ENCODE results near the gene OMP.

OMP gene, protein sequence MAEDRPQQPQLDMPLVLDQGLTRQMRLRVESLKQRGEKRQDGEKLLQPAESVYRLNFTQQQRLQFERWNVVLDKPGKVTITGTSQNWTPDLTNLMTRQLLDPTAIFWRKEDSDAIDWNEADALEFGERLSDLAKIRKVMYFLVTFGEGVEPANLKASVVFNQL

DNA sequence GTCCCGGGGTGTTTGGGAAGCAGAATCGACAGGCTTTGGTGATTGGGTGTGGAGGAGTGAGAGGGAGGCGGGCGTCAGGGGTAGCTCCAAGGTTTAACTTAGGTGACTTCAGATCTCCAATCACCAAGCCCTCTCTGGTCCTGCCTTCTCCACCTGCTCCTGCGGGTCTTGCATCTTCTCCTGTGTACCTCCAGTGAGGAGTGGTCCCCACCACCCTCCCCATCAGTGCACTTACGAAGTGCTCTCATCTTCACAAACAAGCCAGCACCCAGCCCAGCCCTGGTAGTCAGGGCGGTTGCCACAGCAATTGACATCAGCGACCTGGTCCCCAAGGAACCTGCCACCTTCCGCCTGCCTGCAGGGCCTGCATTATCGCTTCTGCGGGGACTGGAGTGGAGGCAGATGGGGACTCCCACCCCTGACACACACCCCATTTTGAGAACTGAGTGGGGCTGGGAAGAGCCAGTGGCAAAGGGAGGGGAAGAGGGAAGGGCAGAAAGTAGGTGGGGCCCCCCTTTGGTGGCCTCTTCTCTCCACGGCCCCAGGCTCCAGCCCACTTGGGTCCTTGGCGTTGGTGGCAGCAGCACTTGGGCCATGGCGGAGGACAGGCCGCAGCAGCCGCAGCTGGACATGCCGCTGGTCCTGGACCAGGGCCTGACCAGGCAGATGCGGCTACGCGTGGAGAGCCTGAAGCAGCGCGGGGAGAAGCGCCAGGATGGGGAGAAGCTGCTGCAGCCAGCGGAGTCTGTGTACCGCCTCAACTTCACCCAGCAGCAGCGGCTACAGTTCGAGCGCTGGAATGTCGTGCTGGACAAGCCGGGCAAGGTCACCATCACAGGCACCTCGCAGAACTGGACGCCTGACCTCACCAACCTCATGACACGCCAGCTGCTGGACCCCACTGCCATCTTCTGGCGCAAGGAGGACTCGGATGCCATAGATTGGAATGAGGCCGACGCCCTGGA lies at the start of gene OMP:
TSS of gene OMP (plus strand) at position 595 of the 965 bp plus-strand sequence. CDS start at position 595, 0 bp downstream.
- TF ChIP-seq, protein P1, sequence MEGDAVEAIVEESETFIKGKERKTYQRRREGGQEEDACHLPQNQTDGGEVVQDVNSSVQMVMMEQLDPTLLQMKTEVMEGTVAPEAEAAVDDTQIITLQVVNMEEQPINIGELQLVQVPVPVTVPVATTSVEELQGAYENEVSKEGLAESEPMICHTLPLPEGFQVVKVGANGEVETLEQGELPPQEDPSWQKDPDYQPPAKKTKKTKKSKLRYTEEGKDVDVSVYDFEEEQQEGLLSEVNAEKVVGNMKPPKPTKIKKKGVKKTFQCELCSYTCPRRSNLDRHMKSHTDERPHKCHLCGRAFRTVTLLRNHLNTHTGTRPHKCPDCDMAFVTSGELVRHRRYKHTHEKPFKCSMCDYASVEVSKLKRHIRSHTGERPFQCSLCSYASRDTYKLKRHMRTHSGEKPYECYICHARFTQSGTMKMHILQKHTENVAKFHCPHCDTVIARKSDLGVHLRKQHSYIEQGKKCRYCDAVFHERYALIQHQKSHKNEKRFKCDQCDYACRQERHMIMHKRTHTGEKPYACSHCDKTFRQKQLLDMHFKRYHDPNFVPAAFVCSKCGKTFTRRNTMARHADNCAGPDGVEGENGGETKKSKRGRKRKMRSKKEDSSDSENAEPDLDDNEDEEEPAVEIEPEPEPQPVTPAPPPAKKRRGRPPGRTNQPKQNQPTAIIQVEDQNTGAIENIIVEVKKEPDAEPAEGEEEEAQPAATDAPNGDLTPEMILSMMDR (conservative IDR thresholded peaks at IDR 0.05; ENCODE audit: low read length), result no peak
- no peak for DNase-seq (ENCODE audit: low read depth)
- no peak within 1 kb of the TSS for H3K4me3 ChIP-seq (ENCODE audit: low read length)

DNA sequence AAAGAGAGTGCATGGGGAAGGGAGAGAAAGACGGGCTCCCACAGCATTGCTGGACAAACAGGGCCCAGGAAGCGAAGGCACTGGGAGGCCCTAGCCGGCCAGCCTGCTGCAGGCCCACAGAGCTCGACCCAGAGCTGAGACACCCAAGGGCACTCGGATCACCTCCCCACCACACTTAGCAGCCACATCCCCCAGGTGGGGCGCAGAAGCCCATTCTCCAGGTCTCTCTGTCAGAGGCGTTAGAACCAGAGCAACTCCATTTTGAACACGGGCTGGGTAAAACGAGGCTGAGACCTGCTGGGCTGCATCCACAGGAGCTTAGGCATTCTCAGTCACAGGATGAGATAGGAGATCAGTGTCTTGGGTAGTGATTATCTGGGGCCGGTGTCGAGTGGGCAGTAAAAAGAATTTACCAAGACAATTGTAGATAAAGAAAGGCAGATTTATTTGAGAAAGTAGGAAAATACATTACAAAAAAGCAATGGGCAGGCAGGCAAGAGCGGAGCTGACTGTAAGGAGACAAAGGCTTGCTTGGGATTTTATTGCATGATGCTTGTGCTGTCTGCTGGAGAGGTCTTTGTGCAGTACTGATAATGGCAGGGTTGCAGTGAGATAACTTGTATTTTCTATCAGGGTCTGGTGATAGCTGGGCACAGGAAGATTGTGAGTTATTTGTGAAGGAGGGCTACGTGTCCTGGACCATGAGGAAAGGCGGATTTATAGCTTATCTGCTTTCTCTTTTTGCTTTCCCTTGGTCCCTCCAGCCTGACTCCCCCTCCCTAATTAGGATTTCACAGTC lies 49.2 kb upstream of the OMP start:
- TF ChIP-seq, protein P1 (conservative IDR thresholded peaks at IDR 0.05; ENCODE audit: low read length), result no peak
- DNase-seq (ENCODE audit: low read depth), result no peak
- H3K4me3 ChIP-seq (ENCODE audit: low read length), result no peak overlapping the region

DNA sequence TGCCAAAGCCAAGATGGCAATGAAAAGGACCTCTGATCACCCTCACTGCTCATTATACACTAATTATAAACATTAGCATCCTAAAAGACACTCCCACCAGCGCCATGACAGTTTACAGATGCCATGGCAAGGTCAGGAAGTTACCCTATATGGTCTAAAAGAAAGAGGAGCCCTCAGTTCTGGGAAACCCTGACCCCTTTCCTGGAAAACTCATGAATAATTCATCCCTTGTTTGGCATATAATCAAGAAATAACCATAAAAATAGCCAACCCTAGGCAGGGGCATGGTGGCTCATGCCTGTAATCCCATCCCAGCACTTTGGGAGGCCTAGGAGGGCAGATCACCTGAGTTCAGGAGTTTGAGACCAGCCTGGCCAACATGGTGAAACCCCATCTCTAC lies 48.6 kb upstream of the OMP start:
- TF ChIP-seq, protein P1 (conservative IDR thresholded peaks at IDR 0.05; ENCODE audit: low read length), result no peak
- no peak for DNase-seq (ENCODE audit: low read depth)
- no peak overlapping the region for H3K4me3 ChIP-seq (ENCODE audit: low read length)

DNA sequence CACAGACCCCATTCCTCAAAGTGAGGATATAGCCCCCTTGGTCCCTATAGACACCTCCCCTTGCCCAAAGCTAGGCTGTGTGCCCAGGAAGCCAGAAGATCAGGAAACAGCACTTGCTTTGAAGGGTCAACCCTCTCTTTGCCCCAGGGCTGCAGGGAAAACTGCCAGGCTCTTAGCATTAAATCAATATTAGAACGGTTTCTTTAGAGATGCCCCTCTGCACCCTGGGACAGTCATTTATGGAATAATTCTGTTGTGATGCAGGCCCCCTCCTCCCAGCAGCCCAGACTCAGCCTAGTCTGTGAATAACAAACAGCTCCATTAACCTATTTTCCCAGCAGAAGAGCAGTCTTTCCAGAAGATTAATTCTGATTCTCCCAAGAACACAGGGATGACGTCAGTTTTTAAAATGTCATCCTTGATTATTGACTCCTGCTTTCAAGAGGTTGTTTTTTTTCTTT lies 47.5 kb upstream of the OMP start:
- no peak overlapping the region for H3K4me3 ChIP-seq (ENCODE audit: low read length)
- DNase-seq (ENCODE audit: low read depth), result no peak
- TF ChIP-seq, protein P1 (conservative IDR thresholded peaks at IDR 0.05; ENCODE audit: low read length), result no peak

DNA sequence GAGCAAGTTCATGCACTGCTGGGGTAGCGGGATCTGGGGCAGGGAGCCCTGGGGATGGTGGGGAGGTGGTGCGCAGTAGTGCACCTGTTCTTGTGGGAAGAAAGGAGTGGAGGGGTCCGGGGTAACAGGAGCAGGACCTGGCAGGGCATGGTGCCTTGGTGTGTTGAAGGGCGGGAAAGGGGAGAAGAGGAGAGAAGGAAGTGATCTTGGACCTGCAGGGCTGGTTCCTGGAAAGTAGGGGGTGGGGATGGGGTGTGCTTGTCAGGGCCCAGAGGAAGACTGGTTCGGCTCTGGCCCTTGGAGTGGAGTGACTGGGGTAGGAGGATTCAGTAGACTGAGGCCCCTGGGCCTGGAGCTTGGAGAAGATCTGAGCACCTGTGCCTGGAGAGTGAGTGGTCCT lies 46.7 kb upstream of the OMP start:
- TF ChIP-seq, protein P1 (conservative IDR thresholded peaks at IDR 0.05; ENCODE audit: low read length), result no peak
- H3K4me3 ChIP-seq (ENCODE audit: low read length), result no peak overlapping the region
- DNase-seq (ENCODE audit: low read depth), result no peak

DNA sequence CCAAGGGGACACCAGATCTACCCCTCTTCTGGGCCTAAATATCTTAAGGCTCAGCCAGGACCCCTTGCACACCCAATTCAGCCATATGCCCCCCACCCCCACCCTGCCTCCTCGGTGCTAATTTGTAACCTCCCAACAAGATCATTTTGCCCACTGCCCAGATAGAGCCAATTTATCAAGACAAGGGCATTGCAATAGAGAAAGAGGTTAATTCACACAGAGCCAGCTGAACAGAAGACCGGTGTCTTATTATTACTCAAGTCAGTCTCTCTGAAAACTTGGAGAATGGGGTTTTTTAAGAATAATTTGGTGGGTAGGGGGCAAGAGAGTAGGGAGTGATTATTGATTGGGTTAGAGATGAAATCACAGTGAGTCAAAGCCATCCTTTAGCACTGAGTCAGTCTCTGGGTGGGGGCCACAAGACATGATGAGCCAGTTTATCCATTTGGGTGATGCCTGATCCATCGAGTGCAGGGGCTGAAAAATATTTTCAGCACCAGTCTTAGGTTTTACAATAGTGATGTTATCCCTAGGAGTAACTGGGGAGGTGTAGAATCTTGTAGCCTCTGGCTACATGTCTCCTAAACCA lies 45.7 kb upstream of the OMP start:
- DNase-seq (ENCODE audit: low read depth), result no peak
- TF ChIP-seq, protein P1 (conservative IDR thresholded peaks at IDR 0.05; ENCODE audit: low read length), result no peak
- no peak overlapping the region for H3K4me3 ChIP-seq (ENCODE audit: low read length)

All from AG10803 (cell line).